ENCODE data around the gene LYZL6. TPM values are rescaled to one million over a fixed set of nuclear protein-coding genes. Genes with fewer than 3 reads are reported as not detected.

The LYZL6 gene
- total and polyA plus RNA-seq, 10 of the 15 experiments (the other 5 are each of a cell fraction or from before 2014, with no cell fraction given) = not detected

DNA sequence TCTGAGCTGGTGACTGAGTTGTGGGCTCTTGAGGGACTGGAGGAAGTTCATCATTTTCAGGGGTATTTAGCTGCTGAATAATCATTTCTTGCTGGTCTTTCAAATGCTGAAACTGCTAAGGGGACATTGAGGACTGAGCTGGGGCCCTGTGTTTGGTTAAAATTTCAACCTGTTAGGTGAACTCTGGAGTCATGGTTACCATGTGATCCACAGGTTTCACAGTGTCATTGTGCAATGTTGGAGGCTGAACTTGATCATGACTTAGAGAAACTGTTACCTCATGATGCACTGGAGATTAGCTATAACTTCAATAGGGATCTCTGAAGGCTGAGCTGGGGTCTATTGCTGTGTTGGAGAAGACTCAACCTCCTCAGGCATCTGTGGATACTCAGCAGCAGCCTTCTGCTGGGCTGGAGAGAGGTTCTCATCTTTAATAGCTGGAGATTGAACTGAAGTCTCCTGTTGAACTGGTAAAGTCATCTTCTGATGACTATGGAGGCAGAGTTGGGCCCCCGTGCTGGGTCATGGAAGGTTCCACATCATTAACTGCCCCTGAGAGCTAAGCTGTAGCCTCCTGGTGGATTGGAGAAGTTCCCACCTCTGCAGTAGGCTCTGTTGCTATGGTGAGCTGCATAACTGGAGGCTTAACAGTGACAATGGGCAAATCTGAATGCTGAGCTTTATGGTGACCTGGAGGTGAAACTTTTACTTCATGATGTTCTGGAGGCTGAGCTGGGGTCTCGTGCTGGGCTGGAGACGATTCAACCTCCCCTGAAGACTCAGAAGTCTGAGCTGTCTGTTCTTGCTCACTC lies 28.2 kb downstream of the LYZL6 start:
- no peak overlapping the region for H2AFZ ChIP-seq (ENCODE audit: control insufficient read depth, low read depth, low read length)
- ChIA-PET POLR2A (interaction anchor here (0.6 kb wide), 1 partner anchor 99 kb away, joined by 3 read pairs; no protein-coding TSS in a partner anchor), SMC1A (ENCODE audit: uncharacterized antibody, unreplicated experiment) (interaction anchor here (0.5 to 2.2 kb wide), 11 partner anchors 10 to 65 kb away, joined by 3 to 7 read pairs (median 4); partner anchors contain the start of gene RDM1), CTCF (interaction anchor here (0.8 to 1.3 kb wide), 2 partner anchors 24 to 65 kb away, joined by 3 read pairs; no protein-coding TSS in a partner anchor), RAD21 (ENCODE audit: unreplicated experiment) (no interaction called here)
- no peaks in the 10 kb centered on the region for H3K36me3 ChIP-seq (ENCODE audit: control insufficient read depth in 2 of 2, insufficient read depth in 2 of 2, low read length in 1 of 2)
- no peaks in the 10 kb centered on the region for H3K27me3 ChIP-seq (replicated peaks in 1 of 2; ENCODE audit: control insufficient read depth in 2 of 2, insufficient read depth in 2 of 2, low read length in 1 of 2)
- DNase-seq (ENCODE audit: low read depth, low spot score) = no peak
- in situ Hi-C loops (cut with MboI) (no loop called here), intact Hi-C loops (cut with micrococcal nuclease; ENCODE audit: unreplicated experiment) (no loop called here)
- no peaks in the 10 kb centered on the region for H3K79me2 ChIP-seq (ENCODE audit: control insufficient read depth, insufficient read depth, low read length)
- no peak overlapping the region for H3K4me2 ChIP-seq (ENCODE audit: control insufficient read depth, insufficient read depth)
- no peaks in the 10 kb centered on the region for H3K9me3 ChIP-seq (replicated peaks; ENCODE audit: control insufficient read depth, insufficient read depth, low read length)
- no TSS peak for BruUV-seq (replicated peaks)
- no peaks in the 10 kb centered on the region for H3K4me1 ChIP-seq (ENCODE audit: control insufficient read depth, insufficient read depth, low read length)
- H3K4me3 ChIP-seq = no peak overlapping the region
- H4K20me1 ChIP-seq (ENCODE audit: control insufficient read depth, insufficient read depth) = no peaks in the 10 kb centered on the region
- 47% methylated on average over 3 of the region's 3 CpGs for WGBS (ENCODE audit: insufficient coverage, insufficient replicate concordance, low lambda C conversion rate, missing lambda C conversion rate)
- no peak overlapping the region for H3K9ac ChIP-seq (ENCODE audit: control insufficient read depth, insufficient read depth, low read length)
- no peak for ATAC-seq
- H3K27ac ChIP-seq (ENCODE audit: control insufficient read depth, insufficient read depth) = no peak overlapping the region
- no peak for FAIRE-seq
- TF ChIP-seq BACH1 (IDR thresholded peaks at IDR 0.05; ENCODE audit: borderline replicate concordance) (no peak), SIX5 (IDR thresholded peaks at IDR 0.05; ENCODE audit: low read depth, low read length, severe bottlenecking) (no peak), RFX5 (IDR thresholded peaks at IDR 0.05; ENCODE audit: low read depth, low read length) (no peak), PAX8 (IDR thresholded peaks at IDR 0.05) (no peak), RUNX3 (IDR thresholded peaks at IDR 0.05; ENCODE audit: low read length) (no peak), POLR2A (IDR thresholded peaks at IDR 0.05; ENCODE audit: low read depth, low read length) (no peak), POU2F2 (IDR thresholded peaks at IDR 0.05; ENCODE audit: borderline replicate concordance, low read depth, low read length) (no peak), FOXM1 (IDR thresholded peaks at IDR 0.05; ENCODE audit: low read depth, low read length) (no peak), CBFB (IDR thresholded peaks at IDR 0.05; ENCODE audit: low read depth) (no peak), EP300 (IDR thresholded peaks at IDR 0.05; ENCODE audit: borderline replicate concordance in 1 of 2, control insufficient read depth in 1 of 2, low read depth in 2 of 2, low read length in 2 of 2) (no peak), KAT2A (conservative IDR thresholded peaks at IDR 0.05; ENCODE audit: control insufficient read depth, low read depth, low read length) (no peak), RELA (IDR thresholded peaks at IDR 0.05; ENCODE audit: borderline replicate concordance, partially characterized antibody) (no peak)
- TF ChIP-seq, protein P1, sequence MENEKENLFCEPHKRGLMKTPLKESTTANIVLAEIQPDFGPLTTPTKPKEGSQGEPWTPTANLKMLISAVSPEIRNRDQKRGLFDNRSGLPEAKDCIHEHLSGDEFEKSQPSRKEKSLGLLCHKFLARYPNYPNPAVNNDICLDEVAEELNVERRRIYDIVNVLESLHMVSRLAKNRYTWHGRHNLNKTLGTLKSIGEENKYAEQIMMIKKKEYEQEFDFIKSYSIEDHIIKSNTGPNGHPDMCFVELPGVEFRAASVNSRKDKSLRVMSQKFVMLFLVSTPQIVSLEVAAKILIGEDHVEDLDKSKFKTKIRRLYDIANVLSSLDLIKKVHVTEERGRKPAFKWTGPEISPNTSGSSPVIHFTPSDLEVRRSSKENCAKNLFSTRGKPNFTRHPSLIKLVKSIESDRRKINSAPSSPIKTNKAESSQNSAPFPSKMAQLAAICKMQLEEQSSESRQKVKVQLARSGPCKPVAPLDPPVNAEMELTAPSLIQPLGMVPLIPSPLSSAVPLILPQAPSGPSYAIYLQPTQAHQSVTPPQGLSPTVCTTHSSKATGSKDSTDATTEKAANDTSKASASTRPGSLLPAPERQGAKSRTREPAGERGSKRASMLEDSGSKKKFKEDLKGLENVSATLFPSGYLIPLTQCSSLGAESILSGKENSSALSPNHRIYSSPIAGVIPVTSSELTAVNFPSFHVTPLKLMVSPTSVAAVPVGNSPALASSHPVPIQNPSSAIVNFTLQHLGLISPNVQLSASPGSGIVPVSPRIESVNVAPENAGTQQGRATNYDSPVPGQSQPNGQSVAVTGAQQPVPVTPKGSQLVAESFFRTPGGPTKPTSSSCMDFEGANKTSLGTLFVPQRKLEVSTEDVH (IDR thresholded peaks at IDR 0.05; ENCODE audit: low read depth, partially characterized antibody) = no peak
- TF ChIP-seq, protein P2, sequence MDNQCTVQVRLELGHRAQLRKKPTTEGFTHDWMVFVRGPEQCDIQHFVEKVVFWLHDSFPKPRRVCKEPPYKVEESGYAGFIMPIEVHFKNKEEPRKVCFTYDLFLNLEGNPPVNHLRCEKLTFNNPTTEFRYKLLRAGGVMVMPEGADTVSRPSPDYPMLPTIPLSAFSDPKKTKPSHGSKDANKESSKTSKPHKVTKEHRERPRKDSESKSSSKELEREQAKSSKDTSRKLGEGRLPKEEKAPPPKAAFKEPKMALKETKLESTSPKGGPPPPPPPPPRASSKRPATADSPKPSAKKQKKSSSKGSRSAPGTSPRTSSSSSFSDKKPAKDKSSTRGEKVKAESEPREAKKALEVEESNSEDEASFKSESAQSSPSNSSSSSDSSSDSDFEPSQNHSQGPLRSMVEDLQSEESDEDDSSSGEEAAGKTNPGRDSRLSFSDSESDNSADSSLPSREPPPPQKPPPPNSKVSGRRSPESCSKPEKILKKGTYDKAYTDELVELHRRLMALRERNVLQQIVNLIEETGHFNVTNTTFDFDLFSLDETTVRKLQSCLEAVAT (IDR thresholded peaks at IDR 0.05) = no peak
- TF ChIP-seq, protein P3, sequence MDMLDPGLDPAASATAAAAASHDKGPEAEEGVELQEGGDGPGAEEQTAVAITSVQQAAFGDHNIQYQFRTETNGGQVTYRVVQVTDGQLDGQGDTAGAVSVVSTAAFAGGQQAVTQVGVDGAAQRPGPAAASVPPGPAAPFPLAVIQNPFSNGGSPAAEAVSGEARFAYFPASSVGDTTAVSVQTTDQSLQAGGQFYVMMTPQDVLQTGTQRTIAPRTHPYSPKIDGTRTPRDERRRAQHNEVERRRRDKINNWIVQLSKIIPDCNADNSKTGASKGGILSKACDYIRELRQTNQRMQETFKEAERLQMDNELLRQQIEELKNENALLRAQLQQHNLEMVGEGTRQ (IDR thresholded peaks at IDR 0.05; ENCODE audit: borderline replicate concordance, low read depth, low read length) = no peak
- TF ChIP-seq, protein P4, sequence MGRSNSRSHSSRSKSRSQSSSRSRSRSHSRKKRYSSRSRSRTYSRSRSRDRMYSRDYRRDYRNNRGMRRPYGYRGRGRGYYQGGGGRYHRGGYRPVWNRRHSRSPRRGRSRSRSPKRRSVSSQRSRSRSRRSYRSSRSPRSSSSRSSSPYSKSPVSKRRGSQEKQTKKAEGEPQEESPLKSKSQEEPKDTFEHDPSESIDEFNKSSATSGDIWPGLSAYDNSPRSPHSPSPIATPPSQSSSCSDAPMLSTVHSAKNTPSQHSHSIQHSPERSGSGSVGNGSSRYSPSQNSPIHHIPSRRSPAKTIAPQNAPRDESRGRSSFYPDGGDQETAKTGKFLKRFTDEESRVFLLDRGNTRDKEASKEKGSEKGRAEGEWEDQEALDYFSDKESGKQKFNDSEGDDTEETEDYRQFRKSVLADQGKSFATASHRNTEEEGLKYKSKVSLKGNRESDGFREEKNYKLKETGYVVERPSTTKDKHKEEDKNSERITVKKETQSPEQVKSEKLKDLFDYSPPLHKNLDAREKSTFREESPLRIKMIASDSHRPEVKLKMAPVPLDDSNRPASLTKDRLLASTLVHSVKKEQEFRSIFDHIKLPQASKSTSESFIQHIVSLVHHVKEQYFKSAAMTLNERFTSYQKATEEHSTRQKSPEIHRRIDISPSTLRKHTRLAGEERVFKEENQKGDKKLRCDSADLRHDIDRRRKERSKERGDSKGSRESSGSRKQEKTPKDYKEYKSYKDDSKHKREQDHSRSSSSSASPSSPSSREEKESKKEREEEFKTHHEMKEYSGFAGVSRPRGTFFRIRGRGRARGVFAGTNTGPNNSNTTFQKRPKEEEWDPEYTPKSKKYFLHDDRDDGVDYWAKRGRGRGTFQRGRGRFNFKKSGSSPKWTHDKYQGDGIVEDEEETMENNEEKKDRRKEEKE (IDR thresholded peaks at IDR 0.05) = no peak
